ENCODE results near the gene TSN.

DNA sequence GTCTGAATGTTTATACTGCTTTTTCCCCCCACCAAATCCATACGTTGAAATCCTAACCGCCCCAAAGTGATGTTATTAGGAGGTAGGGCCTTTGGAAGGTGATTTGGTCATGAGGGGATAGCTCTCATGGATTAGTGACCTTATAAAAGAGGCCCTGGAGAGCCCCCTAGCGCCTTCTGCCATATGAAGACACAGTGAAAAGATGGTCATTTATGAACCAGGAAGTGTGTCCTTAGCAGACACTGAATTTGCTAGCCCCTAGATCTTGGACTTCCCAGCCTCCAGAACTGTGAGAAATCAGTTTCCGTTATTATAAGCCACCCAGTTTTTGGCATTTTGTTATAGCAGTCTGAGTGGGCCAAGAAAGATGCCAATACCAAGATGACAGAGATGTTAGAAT is 7.2 kb upstream of the TSN start:
- TF ChIP-seq CTCF (conservative IDR thresholded peaks at IDR 0.05; ENCODE audit: low read depth, low read length) (peak; percentile 56), EZH2 (IDR thresholded peaks at IDR 0.05; ENCODE audit: borderline replicate concordance, low read depth, low read length, poor library complexity, severe bottlenecking) (no peak)

All from A673 (cell line).